Left forelimb (tissue), 1 donor: Measurements from ENCODE around the gene OTOL1.

Source experiments
- DNase-seq: peaks from one replicate; pipeline ENCODE4 v3.0.0-alpha.2; 2018; ENCODE audit warnings: low spot score

OTOL1 gene

DNA sequence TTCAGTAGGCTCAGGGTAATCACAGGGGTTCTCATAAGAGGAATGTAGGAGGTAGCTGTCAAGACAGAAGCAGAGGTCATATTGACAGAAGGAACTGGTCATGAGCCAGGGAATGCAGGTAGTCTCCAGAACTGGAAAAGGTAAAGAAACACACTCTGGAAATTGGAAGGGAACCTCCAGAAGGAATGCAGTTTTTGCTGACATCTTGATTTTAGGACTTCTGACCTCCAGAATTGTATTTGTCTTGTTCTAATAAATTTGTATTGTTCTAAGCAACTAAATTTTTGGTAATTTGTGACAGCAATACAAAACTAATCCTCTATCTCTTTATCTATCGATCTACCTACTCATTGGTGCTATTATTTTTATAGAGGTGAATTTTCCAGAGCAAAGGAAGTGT is 49.2 kb downstream of the OTOL1 start:
- no peak for DNase-seq

DNA sequence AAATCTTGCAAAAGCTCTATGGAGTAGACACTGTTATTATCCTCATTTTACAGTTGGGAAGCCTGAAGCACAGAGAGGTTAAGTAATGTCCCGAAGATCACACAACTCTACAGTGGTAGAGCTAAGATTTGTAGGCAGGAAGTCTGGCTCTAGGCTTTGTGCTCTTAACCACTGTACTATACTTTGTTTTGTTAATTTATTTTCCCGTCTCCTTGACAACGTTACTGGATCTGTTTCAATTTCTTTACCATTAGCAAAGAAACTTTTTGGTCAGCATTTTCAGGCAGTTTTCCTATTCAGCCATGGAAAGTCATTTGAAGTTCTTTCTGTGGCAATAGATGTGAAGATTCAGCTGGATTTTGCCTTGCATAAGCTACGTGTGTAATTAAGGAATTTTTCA is 51.7 kb downstream of the OTOL1 start:
- DNase-seq = no peak

DNA sequence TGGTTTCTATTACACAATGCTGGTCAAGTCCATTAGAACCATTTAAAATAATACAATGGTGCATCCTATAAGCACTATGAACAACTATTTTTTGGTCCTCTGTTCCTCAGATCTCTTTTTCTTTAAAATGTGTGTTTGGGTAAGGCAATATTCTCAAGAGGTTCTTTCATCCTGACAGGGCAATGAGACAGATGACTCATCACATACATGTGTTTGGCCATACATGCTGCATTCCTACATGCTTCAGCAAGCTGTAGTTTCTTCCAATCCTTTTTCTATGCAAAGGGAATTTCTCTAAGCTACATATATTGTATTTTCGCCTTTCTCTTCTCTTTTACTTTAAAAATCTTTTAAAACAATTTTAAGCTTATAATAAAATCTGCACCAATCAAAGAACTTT is 52.7 kb downstream of the OTOL1 start:
- no peak for DNase-seq

DNA sequence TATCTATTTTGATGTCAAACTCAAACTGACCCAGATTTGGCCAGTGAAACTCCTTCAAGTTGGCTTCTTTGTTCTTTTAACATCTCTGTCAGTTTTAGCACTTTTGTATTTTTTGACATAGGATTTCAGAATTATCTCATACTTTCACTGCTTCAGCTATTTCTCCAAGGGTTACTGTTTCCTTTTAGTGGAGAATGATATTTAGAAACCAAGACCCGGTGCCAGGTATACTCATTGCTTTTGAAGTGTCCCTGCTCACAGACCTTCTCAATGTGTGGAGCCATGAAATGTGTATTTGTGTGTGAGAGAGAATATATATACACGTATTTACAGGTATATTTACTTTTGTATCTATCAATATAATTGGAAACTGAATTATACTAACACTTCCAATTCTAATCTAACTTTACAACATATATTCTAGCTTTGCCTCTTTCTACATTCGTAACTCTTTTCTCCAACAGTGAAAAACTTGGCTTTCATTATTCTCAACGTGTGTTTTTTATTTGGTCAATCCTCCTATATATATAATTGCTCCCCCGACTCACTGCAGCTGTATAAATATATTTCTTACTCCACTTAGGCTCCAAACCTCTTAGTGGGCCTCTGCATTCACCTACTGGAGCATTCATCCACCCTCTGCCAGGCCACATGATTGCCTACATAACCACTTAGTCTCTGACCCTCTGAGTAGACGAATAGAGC is 54.0 kb downstream of the OTOL1 start:
- no peak for DNase-seq

DNA sequence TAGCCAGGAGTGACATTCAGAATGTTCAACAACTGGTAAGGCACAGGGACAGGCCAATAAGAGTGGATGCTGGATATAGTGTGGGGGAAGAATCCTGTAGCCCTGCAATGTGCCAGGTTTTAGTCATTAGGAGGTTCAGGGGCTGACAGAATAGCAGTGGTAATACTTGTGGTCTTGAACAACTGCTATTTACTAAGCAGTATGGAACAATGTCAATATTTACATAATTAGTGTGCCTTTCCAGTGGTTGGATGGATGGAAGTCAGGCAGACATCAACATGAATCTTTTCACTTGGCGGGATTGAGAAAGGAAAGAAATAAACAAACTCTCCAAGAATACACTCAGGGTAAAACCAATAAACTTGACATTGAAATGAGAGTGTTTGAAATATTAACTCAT is 55.1 kb downstream of the OTOL1 start:
- no peak for DNase-seq

DNA sequence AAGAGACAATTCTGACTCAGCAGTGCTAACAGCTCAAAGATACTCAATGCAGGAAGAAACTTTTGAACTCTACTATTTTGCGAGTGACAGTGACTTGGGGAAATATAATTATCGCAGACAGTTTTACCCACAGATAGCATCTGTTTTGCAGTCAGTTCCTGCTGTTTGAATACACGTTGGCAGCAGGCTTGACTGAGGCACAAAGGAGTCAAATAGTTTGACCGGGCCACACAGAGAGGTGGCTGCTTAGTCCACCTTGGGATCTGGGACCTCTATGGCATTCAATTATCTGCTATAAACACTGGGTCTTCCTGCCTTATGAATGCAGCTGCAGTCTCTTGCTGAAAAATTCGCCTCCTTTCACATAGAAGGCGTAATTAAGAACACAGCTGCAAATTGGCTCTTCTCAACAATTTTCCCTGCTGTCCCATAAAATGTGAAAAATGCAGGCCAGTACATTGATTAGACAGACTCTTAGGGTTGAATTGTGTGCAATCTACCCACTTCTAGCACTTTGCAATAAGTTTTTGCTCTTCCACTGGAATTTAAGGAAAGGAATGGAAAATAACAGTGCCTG is 56.5 kb downstream of the OTOL1 start:
- no peak for DNase-seq
